NCI-H1436 (cell line): ENCODE data around the gene ACTL7A.
A peak's percentile ranks its signal among the peaks of the same experiment; 100 is the strongest.

ENCODE experiments used
- DNase-seq: peaks from one replicate; lab custom pipeline; 2025; lab: John Stamatoyannopoulos, UW

The ACTL7A gene

GRCh38 chr9:108850293-108850897 is 11.7 kb upstream of the ACTL7A start:
- peak; percentile 11 for DNase-seq

DNA sequence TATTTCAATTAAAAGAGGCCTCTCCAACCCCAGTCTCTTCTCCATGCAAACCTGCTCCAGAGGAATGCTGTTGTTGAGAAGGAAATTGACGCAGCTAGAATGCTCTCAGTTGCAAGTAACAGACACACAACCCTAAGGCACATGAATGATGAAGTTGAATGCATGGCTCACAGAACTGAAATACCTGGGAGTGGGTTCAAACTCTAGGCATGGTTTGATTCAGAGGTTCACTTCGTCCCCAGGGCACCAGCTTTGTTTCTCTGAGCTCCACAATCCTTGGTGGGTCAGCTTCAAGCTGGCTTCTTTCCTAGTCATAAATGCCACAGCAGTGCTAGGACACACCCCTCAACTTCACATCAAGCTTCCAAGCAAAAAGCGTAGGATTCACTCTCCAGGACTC is 10.9 kb upstream of the ACTL7A start:
- no peak for DNase-seq

DNA sequence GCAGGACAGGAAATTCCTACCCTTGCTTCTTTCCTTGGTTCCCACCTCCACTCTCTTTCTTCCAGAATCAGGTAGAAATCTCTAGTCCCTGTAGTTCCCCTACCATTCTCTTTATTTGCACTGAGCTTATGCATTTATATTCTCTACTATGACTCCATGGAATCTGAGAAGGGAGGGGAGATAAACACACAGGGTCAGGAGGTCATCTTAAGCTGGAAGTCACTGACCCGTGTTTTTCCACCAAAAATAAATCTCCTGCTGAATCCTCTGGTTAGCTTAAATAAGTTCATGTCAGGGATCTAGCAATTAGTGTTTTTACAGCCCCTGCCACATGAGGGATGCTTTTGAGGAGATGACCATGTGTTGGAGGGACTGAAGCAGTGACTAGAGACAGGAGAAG is 10.0 kb upstream of the ACTL7A start:
- no peak for DNase-seq

GRCh38 chr9:108854094-108854493 is 8.0 kb upstream of the ACTL7A start:
- DNase-seq, result no peak

DNA sequence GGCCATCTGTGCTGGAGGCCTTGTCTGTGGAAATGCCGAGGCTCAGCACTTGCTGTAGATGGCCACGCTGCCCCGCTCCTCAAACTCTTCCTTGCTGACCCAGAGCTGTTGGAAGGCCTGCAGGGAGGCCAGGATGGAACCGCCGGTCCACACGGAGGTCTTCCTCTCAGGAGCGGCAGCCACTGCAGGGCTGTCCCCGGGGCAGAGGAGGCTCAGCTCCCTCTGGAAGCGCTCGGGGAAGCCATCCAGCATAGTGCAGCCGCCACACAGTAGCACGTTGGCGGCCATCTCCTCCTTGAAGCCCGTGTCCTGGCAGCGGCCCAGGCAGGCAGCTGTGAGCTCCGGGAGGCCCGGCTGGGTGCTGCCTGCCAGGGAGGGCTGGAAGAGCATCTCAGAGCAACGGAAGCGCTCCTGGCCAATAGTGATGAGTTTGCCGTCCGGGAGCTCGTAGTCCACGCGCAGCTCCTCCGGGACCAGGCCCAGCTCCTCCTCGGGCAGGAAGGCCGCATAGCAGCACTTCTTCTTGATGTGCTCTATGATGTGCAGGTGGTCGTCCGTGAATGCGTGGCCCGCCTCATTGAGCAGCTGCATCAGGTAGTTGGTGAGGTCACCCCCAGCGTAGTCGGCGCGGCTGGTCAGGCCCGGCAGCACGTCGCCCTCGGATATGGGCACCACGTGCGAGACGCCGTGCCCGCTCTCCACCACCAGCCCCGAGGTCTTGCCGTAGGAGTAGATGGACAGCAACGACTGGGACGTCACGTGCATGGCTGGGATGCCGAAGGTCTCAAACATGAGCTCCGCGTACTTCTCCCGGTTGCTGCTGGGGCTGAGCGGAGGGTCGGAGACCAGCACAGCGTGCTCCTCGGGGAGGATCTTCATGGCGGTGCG is 7.2 kb upstream of the ACTL7A start:
- no peak for DNase-seq

- no peak for DNase-seq
Observed at GRCh38 chr9:108855529-108855886, 6.6 kb upstream of the ACTL7A start.

DNA sequence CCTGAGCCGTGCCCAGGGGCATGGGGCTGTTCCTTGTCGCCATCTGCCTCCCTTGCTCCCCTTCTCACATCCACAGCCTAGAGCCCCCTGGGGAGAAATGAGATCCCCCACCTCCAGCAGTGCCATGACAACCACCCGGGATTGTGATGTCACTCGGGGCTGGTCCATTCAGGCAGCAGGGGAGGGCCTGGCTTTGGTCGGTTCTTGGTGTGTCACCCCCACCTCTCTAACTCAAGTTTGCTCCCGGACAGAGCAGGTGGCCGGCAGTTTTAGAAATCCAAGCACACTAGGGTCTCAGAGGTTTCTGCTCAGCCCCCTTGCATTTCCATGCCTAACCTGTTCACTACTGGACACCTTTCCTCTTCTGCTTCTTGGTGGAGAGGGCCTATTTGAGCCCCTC is 6.2 kb upstream of the ACTL7A start, which contains the start of gene ACTL7B:
TSS of gene ACTL7B (minus strand) at position 99 of the 400 bp plus-strand sequence. CDS start at position 43, 56 bp downstream.
- no peak for DNase-seq

DNA sequence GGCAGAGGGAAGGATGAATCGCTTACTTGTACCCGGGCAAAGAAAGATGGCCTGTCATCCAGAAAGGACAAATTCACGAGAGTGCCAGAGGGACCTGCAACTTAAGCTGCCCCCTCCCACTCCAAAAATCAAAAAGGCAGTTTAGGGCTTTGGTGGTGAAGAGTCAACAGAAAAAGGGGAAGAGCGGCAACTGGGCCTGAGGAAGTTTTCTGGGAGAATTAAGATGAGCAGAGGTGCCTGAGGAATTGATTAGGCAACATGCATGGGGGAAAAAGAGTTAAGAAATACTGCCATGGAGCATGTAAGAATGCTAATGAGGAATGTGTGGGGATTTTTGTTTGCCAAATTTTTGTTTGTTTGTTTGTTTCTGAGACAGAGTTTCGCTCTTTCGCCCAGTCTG is 4.5 kb upstream of the ACTL7A start:
- no peak for DNase-seq

DNA sequence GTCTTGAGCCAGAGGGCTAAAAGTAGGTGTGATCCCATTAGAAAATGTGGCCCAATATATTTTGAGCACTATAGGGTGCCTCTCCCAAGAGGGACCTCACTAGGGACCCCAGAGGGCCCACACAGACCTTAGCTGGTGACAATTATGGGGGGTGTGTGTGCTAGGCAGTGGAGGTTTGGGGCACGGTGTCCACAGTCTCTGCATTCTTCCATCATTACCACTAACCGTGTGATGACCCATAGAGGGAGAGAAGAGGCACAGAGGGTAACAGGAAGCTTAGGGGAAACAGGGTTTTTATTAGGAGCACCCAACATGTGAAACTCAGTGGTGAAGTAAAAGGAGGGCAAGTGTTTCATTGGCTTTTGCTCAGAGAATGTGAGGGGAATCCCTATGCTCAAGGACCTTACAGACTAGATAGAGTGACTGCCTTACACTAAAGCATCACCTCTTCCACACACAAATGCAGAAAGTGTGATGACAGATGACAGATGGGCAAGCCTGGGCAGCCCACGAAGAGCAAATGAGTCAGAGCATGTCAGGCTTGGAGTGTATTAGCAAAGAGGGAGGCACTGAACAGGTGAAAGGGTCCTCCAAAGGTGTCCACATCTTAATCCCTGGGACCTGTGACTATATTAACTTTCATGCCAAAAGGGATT is 2.5 kb upstream of the ACTL7A start:
- no peak for DNase-seq

- DNase-seq, result no peak
Observed at GRCh38 chr9:108860354-108860753, 1.7 kb upstream of the ACTL7A start.

GRCh38 chr9:108860764-108861163 is 1.3 kb upstream of the ACTL7A start:
- no peak for DNase-seq

GRCh38 chr9:108861464-108861863 is 602 bp upstream of the ACTL7A start:
- DNase-seq, result no peak

DNA sequence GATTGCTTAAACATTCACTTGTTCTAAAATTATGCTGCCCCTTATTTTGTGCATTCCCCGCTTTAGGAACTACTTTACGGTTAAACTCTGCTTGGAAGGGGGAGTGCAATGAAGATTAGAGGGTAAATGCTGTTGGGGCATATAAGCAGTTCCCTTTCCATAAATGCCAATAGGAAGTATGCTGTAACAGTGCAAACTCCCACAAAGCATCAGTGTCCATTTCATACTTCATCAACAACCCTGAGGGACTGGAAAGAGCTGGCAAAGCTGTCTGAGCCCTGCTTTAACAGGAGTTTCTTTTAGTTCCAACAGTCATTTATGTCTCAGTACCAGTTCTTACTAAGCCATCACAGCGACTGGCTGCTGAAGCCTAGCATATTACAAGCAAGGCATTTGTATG is 1.8 kb downstream of the ACTL7A start:
- no peak for DNase-seq

DNA sequence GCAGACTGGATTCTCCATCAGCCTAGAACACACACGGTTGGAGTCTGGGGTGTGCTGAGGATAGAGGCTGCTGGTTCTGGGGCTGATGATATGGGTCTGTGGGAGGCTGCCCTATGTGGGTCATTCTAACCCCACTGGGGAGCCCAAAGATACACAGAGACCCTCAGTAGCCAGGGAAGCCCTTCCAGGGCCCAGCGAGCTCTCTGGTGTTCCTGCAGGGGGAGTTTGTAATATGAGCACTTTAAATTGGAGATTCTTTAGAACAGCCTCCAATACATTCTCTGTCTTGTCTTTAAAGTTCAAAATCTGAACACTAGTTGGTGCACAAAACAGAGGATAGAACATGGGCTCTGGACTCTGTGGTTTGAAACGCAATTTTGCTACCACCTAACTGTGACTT is 2.4 kb downstream of the ACTL7A start:
- DNase-seq, result no peak

- DNase-seq, result no peak
Observed at GRCh38 chr9:108865037-108865436, 3.0 kb downstream of the ACTL7A start.

GRCh38 chr9:108866001-108866420 is 3.9 kb downstream of the ACTL7A start:
- no peak for DNase-seq

GRCh38 chr9:108867116-108867515 is 5.0 kb downstream of the ACTL7A start:
- no peak for DNase-seq

DNA sequence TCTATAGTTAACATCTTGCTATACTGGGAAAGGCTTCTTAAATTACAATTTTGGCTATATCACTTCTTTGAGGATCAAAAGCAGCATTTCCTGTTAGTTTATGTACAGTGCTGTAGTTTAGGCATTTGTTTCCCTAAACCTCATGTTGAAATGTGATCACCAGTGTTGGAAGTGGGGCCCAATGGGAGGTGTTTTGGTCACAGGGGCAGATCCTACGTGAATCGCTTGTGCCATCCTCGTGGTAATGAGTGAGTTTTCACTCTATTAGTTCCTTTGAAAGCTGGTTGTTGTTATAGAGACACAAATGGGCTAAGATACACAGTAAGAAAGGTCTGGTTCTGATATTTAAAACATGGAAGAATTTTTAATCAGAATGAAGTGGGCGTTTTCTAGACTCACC is 5.8 kb downstream of the ACTL7A start:
- DNase-seq, result no peak

DNA sequence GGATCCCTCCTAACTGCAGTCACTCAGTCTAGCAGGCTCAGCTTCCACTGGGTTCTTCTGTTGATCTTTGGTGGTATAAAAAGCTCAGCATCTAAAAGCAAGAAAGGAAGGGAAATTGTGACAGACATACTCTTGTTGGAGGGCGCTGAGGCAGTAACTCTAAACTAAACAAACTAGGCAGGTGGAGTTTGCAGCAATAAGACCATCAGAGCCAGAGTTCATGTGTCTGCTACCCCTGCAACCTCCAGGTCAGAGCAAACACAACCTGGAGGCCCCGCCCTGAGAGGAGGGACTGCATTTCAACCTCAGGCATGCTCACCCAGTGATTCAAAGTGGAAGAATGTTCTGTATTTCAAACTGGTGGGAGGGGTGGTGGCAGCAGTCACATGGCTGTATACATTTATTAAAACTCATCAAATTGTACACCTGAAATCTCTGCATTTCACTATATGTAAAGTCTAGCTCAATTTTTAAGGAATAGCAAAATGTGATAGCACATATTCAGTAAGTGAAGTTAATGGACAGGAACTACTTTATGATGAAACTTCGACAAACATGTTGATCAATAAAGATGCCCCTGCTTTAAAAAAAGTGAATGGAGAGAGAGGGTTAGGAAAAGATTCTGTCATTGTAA is 7.1 kb downstream of the ACTL7A start:
- no peak for DNase-seq

GRCh38 chr9:108874058-108874788 is 12.2 kb downstream of the ACTL7A start:
- no peak for DNase-seq

DNA sequence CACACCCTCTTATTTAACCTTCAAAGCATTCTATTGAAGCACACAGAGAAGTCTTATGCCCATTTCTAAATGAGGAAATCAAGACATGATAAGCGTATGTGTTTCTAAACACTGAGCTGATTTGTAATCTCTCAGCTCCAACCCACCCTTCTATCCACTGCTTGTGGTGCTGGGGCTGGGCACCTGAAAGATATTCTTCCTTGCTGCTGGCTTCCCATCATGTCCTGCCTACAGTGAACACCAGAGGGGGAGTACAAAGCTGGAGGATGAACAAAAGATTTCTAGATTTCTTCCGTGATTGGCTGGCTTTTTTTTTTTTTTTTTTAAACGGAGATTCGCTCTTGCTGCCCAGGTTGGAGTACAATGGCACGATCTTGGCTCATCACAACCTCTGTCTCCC is 14.4 kb downstream of the ACTL7A start:
- no peak for DNase-seq

DNA sequence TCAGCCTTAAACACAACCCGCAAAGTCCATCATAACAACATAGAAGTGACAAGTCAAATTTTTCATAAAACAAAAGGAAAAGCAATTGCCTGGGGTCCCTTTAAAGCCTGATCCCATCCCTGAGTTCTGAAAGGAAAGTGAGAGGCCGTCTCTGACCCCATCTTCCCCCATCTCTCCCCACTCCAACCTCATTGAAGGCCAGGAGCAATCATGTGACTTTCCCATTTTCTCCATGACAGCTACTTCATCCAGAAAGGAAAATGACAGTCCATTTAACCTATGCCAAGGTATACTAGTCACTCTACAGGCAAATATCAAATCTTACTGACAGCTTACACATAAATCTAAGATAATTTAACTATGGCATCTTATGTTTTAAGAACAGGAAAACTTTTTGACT is 15.5 kb downstream of the ACTL7A start:
- DNase-seq, result no peak
